COR-L47 (cell line): ENCODE data around the gene FOXN3.
"Not testable (repeated sequence)": the region's sequence is repeated elsewhere in the genome, so short reads cannot be mapped to it uniquely, and the experiment has no call there.

Experiments used
- DNase-seq: peaks from one replicate; lab custom pipeline; 2025; lab: John Stamatoyannopoulos, UW

FOXN3 gene

GRCh38 chr14:89250655-89250975 is 166.4 kb downstream of the FOXN3 start:
- DNase-seq = not testable (repeated sequence)

- no peak for DNase-seq
Measured at GRCh38 chr14:89249972-89250654, 166.9 kb downstream of the FOXN3 start.

GRCh38 chr14:89249065-89249695 is 167.9 kb downstream of the FOXN3 start:
- no peak for DNase-seq

DNA sequence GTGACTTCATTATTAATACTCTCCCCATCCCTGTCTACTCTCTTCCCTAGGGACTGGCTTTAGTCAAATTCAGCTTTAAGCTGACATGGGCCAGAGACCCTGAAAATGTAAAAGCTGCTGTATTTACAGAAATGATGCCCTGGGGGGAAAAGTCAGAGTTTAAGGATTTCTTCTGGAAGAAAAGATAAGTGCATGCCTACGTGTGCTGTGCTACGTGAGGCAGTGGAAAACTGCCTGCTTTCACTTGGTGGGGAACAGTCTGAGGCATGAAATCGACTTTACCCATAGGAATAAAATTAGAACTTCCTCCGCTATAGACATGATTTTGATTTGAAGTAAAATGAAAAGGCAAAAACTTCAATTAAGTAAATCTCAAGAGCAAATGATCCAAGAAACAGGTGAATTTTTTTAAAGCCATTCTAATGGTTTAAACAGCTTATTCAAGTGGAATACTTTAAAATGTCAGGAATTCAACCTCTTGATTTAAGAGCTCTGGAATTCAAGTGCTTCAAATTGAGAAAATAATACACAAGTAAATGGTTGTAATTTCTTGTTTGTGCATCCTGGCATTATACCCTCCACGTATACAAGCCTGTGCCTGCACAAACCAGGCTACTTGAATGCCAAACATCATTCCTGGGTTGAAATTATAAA is 168.5 kb downstream of the FOXN3 start:
- DNase-seq = no peak

DNA sequence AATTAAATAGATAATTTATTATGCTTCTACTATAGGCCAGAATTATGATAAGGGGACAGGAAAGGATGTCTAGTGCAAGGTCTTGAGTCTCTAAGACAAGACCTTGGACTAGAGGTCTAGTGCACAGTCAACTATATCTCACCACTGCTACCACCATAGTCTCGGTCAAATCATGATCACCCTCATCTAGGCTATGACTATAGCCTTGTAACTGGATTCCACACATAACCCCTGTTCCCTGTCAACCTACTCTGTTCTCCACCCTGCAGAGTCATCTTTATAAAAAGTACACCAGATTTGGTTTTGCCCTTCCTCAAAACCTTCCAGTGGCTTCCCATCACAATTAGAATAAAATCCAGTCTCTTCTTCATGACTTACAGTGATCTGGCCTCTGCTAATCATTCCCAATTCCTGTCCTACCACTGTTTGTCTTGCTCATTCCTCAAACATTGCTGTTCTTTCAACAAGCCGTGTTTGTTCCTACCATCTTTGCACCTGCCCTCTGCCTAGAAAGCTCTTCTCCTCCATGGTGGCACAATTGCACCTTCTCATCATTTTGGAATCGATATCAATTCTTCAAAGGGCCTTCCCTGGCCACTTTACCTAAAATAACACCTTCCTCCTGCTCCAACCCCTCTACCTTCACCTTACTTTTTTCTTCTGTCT is 169.4 kb downstream of the FOXN3 start:
- no peak for DNase-seq

GRCh38 chr14:89246290-89246689 is 170.7 kb downstream of the FOXN3 start:
- no peak for DNase-seq

DNA sequence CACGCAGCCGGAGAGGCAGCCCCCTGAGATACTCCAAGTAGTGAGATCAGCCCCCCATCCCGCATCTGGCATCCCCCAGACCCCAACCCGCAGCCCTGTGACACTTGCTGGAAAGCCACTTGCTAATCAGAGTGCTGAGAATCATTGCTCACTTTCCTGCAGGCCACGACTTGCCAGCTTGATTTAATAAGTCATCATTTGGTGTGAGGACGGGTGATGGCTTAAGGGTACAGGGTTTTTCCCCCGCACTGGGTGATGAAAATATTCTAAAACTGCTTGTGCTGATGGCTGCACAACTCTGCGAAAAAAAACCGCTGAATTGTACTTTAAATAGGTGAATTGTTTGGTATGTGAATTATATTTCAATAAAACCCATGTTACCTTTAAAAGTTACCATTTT is 171.2 kb downstream of the FOXN3 start:
- DNase-seq = no peak

- DNase-seq = no peak
Measured at GRCh38 chr14:89244720-89245119, 172.3 kb downstream of the FOXN3 start.

DNA sequence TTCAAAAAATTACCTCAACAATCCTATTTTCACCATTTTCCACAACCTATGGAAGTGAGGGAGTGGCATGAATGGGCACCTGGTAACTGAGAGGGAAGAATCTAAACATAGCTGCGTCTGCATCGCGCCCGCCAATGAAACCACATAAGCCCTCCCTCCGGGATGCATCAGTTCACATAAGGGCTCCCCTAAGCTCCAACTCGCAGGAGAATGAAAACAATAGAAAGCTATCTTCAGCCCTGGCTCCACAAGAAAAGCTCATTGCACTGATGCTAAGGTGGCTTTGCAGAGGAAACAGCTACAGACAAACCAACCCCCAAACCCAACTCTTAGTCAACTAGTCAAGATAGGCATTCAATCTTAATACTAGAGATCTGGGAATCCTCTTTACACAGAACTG is 173.3 kb downstream of the FOXN3 start:
- DNase-seq = no peak

DNA sequence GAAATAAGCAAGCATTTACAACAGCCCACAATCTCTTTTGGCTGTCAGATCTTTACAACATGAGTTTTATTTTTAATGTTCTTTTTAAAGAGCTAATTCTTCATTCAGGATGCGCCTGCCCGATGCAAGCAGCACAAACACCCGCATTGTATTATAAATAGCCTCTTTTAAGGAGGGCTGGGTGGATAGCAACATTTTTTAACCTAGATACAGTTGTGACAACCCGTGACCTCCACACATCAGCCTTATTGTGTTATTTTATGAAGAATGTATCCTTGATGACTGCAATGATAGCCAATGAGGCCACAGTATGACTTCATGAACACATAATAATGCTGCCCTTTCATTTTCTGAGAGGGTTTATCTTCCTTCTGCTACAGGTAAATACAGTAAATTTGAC is 173.7 kb downstream of the FOXN3 start:
- DNase-seq = no peak

- DNase-seq = no peak
Measured at GRCh38 chr14:89242652-89243279, 174.3 kb downstream of the FOXN3 start.

- no peak for DNase-seq
Measured at GRCh38 chr14:89241934-89242651, 174.9 kb downstream of the FOXN3 start.

- no peak for DNase-seq
Measured at GRCh38 chr14:89241257-89241656, 175.8 kb downstream of the FOXN3 start.

DNA sequence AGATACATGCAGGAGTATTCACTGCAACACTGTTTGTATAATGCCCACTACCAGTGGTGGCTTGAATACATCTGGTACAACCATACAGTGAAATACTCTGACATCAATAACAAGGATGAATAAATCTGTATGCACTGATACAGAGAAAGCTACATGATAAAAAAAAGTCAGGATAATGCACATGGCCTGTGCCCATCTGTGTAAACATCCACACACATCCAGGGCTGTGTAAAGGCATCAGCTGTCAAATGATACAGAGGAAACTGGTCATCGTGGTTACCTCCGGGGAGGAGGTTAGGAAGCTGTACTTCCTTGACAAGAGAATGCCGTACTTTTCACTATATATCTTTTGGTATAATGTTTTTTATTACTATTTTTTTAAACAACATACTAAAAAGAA is 176.6 kb downstream of the FOXN3 start:
- no peak for DNase-seq

- DNase-seq = no peak
Measured at GRCh38 chr14:89239023-89239422, 178.0 kb downstream of the FOXN3 start.

DNA sequence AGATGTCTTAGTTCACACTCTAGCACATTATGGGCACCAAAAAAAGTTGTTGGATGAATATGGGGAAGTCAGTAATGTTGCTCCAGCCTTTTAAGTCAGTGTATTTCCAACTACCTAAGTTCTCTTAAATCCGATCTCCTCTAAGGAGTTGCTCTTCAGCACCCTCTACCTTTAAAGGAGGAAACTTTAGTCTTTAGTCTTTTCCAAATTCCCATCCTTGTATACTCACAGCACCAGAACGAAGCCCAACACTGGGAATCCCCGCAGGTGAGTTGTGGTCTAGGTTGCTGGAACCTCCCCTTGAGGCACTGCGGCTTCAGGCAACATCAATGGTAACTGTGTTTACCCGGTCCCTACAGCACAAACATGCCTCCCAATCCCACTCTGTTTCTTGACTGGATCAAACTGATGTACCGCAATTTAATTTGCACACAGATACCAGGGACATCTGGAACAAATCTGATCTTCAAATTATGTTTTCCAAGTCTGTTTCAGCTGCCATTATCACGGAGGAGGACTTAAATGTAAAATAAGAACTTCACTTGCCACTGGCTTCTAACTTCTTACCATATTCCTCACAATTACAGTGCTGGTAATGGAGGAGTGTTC is 179.0 kb downstream of the FOXN3 start:
- DNase-seq = no peak

GRCh38 chr14:89236851-89237250 is 180.2 kb downstream of the FOXN3 start:
- DNase-seq = no peak

DNA sequence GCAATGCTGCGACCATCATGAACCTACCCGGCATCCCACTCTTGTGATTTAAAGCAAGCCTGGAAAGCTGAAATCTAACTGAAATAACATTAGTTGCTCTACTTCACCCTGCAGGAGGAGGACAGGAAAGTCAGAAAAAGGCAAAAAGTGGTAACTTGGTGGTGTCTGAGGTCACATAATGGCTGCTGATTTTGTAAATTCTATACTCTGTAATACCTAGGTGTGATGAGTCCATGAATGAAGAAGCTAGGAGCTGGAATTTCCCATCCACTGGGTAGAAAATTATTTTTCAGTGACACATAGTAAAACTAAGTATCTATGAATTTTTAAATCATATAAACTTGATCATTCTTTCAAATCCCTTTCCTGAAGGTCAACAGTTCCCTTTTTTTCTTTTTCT is 183.8 kb downstream of the FOXN3 start:
- no peak for DNase-seq

DNA sequence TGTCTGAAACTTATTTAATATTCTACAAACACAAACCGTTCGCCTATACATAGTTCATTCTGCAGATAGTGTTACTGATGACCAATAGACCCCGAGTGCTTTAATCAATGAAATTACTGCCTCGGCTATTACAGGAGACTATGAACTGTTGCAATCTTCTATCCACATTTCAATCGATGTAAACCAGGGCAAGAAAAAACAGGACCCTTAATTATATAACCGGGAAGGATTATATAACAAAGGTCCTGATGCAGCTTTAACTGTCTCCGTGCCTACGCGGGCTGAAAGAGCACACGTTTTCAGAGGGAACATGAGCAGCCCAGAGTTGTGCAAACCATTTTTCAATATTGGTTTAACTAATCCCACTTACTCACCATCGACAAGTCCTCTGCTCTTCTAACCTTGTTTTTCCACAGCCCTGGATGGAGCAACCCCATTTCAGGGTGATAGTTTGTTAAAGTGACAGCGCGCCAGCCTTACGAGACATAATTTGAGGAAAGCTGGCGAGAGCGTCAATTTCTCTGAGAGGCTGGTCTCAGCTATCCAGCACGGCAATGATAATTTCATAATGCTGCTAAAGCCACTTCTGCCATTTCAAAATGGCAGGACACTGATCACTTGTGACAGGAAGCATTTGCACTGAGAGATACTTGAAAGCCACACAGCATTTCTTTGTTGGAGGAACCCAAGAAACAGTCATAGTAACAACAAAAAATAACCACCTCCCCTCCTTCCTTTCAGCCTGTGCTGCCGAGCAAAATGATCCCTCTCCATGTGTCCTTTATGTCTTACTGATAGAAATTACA is 184.6 kb downstream of the FOXN3 start:
- DNase-seq = no peak

GRCh38 chr14:89231426-89232113 is 185.5 kb downstream of the FOXN3 start:
- DNase-seq = no peak
